IMR-90 (cell line): ENCODE measurements around the gene GPRC5C.

Experiments
- BHLHE40 ChIP-seq: fragments of 150-350 bp; IDR thresholded peaks from 2 replicates; pipeline ENCODE4 v1.6.1; 2016; ENCODE audit warnings: mild to moderate bottlenecking, low read depth, low read length
- CEBPB ChIP-seq: IDR thresholded peaks from 2 replicates; pipeline ENCODE4 v1.6.1; 2012; ENCODE audit warnings: low read depth, low read length, improper control_type of control experiment
- CHD1 ChIP-seq: IDR thresholded peaks from 2 replicates; pipeline ENCODE4 v1.6.1; 2012; ENCODE audit warnings: low read depth, low read length, improper control_type of control experiment
- CTCF ChIP-seq: conservative IDR thresholded peaks from 2 replicates; pipeline ENCODE4 v1.5.1; 2012; ENCODE audit warnings: mild to moderate bottlenecking, low read depth, low read length, improper control_type of control experiment
- MAFK ChIP-seq: IDR thresholded peaks from 2 replicates; pipeline ENCODE4 v1.6.1; 2012; ENCODE audit warnings: low read depth, low read length, improper control_type of control experiment
- POLR2A ChIP-seq: IDR thresholded peaks from 2 replicates; pipeline ENCODE4 v1.6.1; 2012; ENCODE audit warnings: mild to moderate bottlenecking, low read depth, low read length
- RCOR1 ChIP-seq: IDR thresholded peaks from 2 replicates; pipeline ENCODE4 v1.6.1; 2012; ENCODE audit warnings: mild to moderate bottlenecking, low read length, improper control_type of control experiment; ENCODE audit not compliant: insufficient replicate concordance
- RFX5 ChIP-seq: IDR thresholded peaks from 2 replicates; pipeline ENCODE4 v1.8.0; 2012; ENCODE audit warnings: low read depth, mild to moderate bottlenecking, low read length, moderate library complexity
- TF ChIP-seq, protein P1 (sequence below): fragments of 150-350 bp; IDR thresholded peaks from 2 replicates; pipeline ENCODE4 v1.6.1; 2017; ENCODE audit warnings: mild to moderate bottlenecking, antibody characterized with exemption, low read length, low read depth

DNA sequence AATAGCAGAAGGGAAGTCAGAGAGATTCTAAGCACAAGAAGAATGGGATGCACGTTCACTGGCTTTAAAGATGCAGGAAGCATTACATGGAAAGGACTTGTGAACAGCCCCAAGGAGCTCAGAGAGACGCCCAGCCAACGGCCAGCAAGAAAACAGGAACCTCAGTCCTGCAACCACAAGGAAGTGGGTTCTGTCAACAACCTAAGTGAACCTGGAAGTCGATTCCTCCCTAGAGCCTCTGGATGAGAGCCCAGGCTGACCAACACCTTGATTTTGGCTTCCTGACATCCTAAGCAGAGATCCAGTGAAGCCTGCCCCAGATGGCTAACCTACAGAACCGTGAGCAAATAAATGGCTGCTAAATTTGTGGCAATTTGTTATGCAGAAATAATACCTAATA lies 40.1 kb upstream of the GPRC5C start:
- no peak for TF ChIP-seq CTCF
- TF ChIP-seq, protein P1, sequence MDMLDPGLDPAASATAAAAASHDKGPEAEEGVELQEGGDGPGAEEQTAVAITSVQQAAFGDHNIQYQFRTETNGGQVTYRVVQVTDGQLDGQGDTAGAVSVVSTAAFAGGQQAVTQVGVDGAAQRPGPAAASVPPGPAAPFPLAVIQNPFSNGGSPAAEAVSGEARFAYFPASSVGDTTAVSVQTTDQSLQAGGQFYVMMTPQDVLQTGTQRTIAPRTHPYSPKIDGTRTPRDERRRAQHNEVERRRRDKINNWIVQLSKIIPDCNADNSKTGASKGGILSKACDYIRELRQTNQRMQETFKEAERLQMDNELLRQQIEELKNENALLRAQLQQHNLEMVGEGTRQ, result no peak
- no peak for TF ChIP-seq RFX5
- no peak for TF ChIP-seq RCOR1
- TF ChIP-seq CHD1, result no peak
- TF ChIP-seq MAFK, result no peak
- TF ChIP-seq CEBPB, result no peak
- TF ChIP-seq POLR2A, result no peak
- no peak for TF ChIP-seq BHLHE40
